Endothelial cell of umbilical vein (primary cell): ENCODE results near the gene HCN1. TPM values are rescaled to one million over a fixed set of nuclear protein-coding genes. Genes with fewer than 3 reads are reported as not detected.

Experiments used
- BruUV-seq: library from RNA; stranded (reverse); fragments of 400-500 nt; replicated peaks from 2 replicates; lab custom pipeline; 2021; lab: Mats Ljungman, UMichigan
- CTCF ChIA-PET: fragments of 300-600, 350-600 bp; sonication (Branson Sonifier 250); formaldehyde crosslinking; loops from one replicate; lab custom pipeline; 2021; ENCODE audit warnings: antibody characterized with exemption, inconsistent platforms; lab: Charles Lee
- POLR2A ChIA-PET: fragments of 300-600, 350-600 bp; sonication (Branson Sonifier 250); formaldehyde crosslinking; loops from one replicate; lab custom pipeline; 2021; ENCODE audit warnings: antibody characterized with exemption, inconsistent platforms; lab: Charles Lee
- DNase-seq: peaks from one replicate; pipeline ENCODE4 v3.0.0-alpha.2; 2011; ENCODE audit warnings: low read depth, low spot score
- FAIRE-seq: peaks from 2 replicates; lab custom pipeline; 2011; peaks lifted over from hg19 to GRCh38; lab: Jason Lieb, UNC
- H2AFZ ChIP-seq: 2 replicates; pipeline ENCODE4 v1.6.0; 2012; ENCODE audit warnings: low read depth, low read length, control low read depth, inconsistent platforms
- H3K27ac ChIP-seq: 2 replicates; pipeline ENCODE4 v1.5.1; 2011; ENCODE audit warnings: low read depth, mild to moderate bottlenecking, control low read depth, low read length, moderate library complexity; ENCODE audit not compliant: insufficient read depth
- H3K27me3 ChIP-seq, 2 experiments: 2 replicates each; pipeline versions ENCODE4 v1.6.0 to v1.6.1; 2011; ENCODE audit warnings: low read length in 2 of 2, mixed read lengths in 1 of 2; ENCODE audit not compliant: control insufficient read depth in 2 of 2, insufficient read depth in 2 of 2
- H3K36me3 ChIP-seq, 2 experiments: 2 replicates in 1 of 2; 3 replicates in 1 of 2; pipeline ENCODE4 v1.5.1; 2011; ENCODE audit warnings: low read length in 2 of 2, mild to moderate bottlenecking in 1 of 2, moderate library complexity in 1 of 2; ENCODE audit not compliant: control insufficient read depth in 2 of 2, insufficient read depth in 2 of 2; ENCODE audit errors: extremely low read depth in 1 of 2
- H3K4me1 ChIP-seq: 3 replicates; pipeline ENCODE4 v1.5.1; 2011; ENCODE audit warnings: mild to moderate bottlenecking, low read length; ENCODE audit not compliant: control insufficient read depth, insufficient read depth; ENCODE audit errors: extremely low read depth
- H3K4me2 ChIP-seq: 2 replicates; pipeline ENCODE4 v1.6.1; 2011; ENCODE audit warnings: low read length, control low read depth, mixed read lengths; ENCODE audit not compliant: insufficient read depth
- H3K4me3 ChIP-seq, 3 experiments: fragments of 200-600 bp in 1 of 3; sonication (generic), shearing (Covaris generic) in 1 of 3; replicated peaks in 1 of 3; 2 replicates each; pipeline ENCODE4 v1.5.1; 2011 to 2016; ENCODE audit warnings: control low read depth in 3 of 3, low read length in 3 of 3, mild to moderate bottlenecking in 2 of 3, inconsistent platforms in 1 of 3, low read depth in 1 of 3, moderate library complexity in 1 of 3; ENCODE audit not compliant: insufficient read depth in 1 of 3
- H3K79me2 ChIP-seq: 2 replicates; pipeline ENCODE4 v1.6.0; 2012; ENCODE audit warnings: low read length, inconsistent platforms; ENCODE audit not compliant: control insufficient read depth, insufficient read depth
- H3K9ac ChIP-seq: replicated peaks from 2 replicates; pipeline ENCODE3; 2011; ENCODE audit warnings: low read length, control low read depth; ENCODE audit not compliant: insufficient read depth; ENCODE audit errors: extremely low read depth
- H3K9me1 ChIP-seq: replicated peaks from 3 replicates; pipeline ENCODE4 v1.6.0; 2011; ENCODE audit warnings: mild to moderate bottlenecking, low read length; ENCODE audit not compliant: control insufficient read depth, insufficient read depth; ENCODE audit errors: extremely low read depth
- H3K9me3 ChIP-seq: replicated peaks from 2 replicates; pipeline ENCODE4 v1.5.1; 2012; ENCODE audit warnings: low read length, inconsistent platforms; ENCODE audit not compliant: control insufficient read depth, insufficient read depth
- H4K20me1 ChIP-seq: replicated peaks from 2 replicates; pipeline ENCODE3; 2011; ENCODE audit warnings: mild to moderate bottlenecking, low read length; ENCODE audit not compliant: control insufficient read depth, insufficient read depth; ENCODE audit errors: extremely low read depth
- EZH2 ChIP-seq: IDR thresholded peaks from 2 replicates; pipeline ENCODE4 v1.6.1; 2012; ENCODE audit warnings: borderline replicate concordance, low read depth, mild to moderate bottlenecking, moderate library complexity, low read length, inconsistent platforms; ENCODE audit not compliant: severe bottlenecking
- FOS ChIP-seq: IDR thresholded peaks from 2 replicates; pipeline ENCODE4 v1.6.1; 2011; ENCODE audit warnings: mild to moderate bottlenecking, low read length, moderate library complexity, borderline replicate concordance; ENCODE audit not compliant: insufficient read depth
- GATA2 ChIP-seq: IDR thresholded peaks from 2 replicates; pipeline ENCODE4 v1.7.0; 2011; ENCODE audit warnings: low read depth, mild to moderate bottlenecking, moderate library complexity, mixed read lengths, low read length; ENCODE audit not compliant: insufficient read length, insufficient read depth
- JUN ChIP-seq: IDR thresholded peaks from 2 replicates; pipeline ENCODE4 v1.6.1; 2011; ENCODE audit warnings: borderline replicate concordance, low read depth; ENCODE audit not compliant: insufficient read length, insufficient read depth
- MAX ChIP-seq: IDR thresholded peaks from 2 replicates; pipeline ENCODE4 v1.6.1; 2011; ENCODE audit not compliant: insufficient read depth, insufficient read length
- MYC ChIP-seq: IDR thresholded peaks from one replicate; pipeline ENCODE4 v1.6.1; 2011; ENCODE audit warnings: mild to moderate bottlenecking, low read depth, low read length
- POLR2A ChIP-seq: IDR thresholded peaks from 2 replicates; pipeline ENCODE4 v1.6.1; 2012; ENCODE audit warnings: low read depth, mild to moderate bottlenecking, control low read depth, low read length
- POLR2AphosphoS5 ChIP-seq: IDR thresholded peaks from 2 replicates; pipeline ENCODE4 v1.6.1; 2012; ENCODE audit warnings: low read depth, mild to moderate bottlenecking, control low read depth, low read length, moderate library complexity; ENCODE audit not compliant: insufficient read depth
- dilution Hi-C: fragments of 300-500 bp; cut with MboI; formaldehyde crosslinking; loops from one replicate; pipeline ENCODE4 v1.15.0; 2019; ENCODE audit warnings: low sequenced_read_pairs; ENCODE audit not compliant: extremely low pct_ligation_motif_present
- intact Hi-C: fragments of 100-400 bp; cut with micrococcal nuclease; formaldehyde crosslinking; loops from one replicate; pipeline ENCODE4 v1.10.0; 2022
- polyA plus RNA-seq, 4 experiments: library from polyadenylated mRNA; depleted of rRNA in 3 of 4; stranded (reverse) in 3 of 4; unstranded in 1 of 4; fragments of >200 nt; gene quantifications; 2 replicates each; pipeline versions ENCODE4 v1.2.1 to v1.2.3, GENCODE V29; 2011 to 2012; ENCODE audit warnings: missing spikeins in 1 of 4
- total RNA-seq: library from RNA; stranded (reverse); gene quantifications from 2 replicates; pipeline ENCODE4 v1.2.3, GENCODE V29; 2021
- TF ChIP-seq, protein P1 (sequence below), 2 donors: IDR thresholded peaks; 1 replicate in 1 of 2; 2 replicates in 1 of 2; pipeline ENCODE4 v1.5.1; 2011; ENCODE audit warnings: low read length in 2 of 2, mild to moderate bottlenecking in 2 of 2, moderate library complexity in 2 of 2, control low read depth in 1 of 2, inconsistent platforms in 1 of 2, low read depth in 1 of 2; ENCODE audit not compliant: insufficient read depth in 1 of 2; ENCODE audit errors: extremely low read depth in 1 of 2

Gene HCN1
- total and polyA plus RNA-seq, 2 donors (not counting 3 experiments of a cell fraction or from before 2014, with no cell fraction given), result not detected

GRCh38 chr5:45383985-45384384 lies 312.2 kb downstream of the HCN1 start:
- no TSS peak for BruUV-seq
- TF ChIP-seq MYC (no peak), POLR2A (no peak), FOS (no peak), GATA2 (no peak), EZH2 (no peak), MAX (no peak), POLR2AphosphoS5 (no peak), JUN (no peak)
- TF ChIP-seq, protein P1, sequence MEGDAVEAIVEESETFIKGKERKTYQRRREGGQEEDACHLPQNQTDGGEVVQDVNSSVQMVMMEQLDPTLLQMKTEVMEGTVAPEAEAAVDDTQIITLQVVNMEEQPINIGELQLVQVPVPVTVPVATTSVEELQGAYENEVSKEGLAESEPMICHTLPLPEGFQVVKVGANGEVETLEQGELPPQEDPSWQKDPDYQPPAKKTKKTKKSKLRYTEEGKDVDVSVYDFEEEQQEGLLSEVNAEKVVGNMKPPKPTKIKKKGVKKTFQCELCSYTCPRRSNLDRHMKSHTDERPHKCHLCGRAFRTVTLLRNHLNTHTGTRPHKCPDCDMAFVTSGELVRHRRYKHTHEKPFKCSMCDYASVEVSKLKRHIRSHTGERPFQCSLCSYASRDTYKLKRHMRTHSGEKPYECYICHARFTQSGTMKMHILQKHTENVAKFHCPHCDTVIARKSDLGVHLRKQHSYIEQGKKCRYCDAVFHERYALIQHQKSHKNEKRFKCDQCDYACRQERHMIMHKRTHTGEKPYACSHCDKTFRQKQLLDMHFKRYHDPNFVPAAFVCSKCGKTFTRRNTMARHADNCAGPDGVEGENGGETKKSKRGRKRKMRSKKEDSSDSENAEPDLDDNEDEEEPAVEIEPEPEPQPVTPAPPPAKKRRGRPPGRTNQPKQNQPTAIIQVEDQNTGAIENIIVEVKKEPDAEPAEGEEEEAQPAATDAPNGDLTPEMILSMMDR (IDR thresholded peaks at IDR 0.05; ENCODE audit: extremely low read depth in 1 of 2, insufficient read depth in 1 of 2, low read depth in 1 of 2, low read length in 2 of 2), result no peak
- Histone ChIP-seq H3K9ac (no peak overlapping the region), H3K36me3 (no peaks in the 10 kb centered on the region), H3K79me2 (no peaks in the 10 kb centered on the region), H3K9me3 (no peaks in the 10 kb centered on the region), H2AFZ (no peak overlapping the region), H3K4me3 (no peak overlapping the region), H3K9me1 (no peaks in the 10 kb centered on the region), H3K27me3 (no peaks in the 10 kb centered on the region), H3K27ac (no peak overlapping the region), H3K4me1 (peaks cover 29% of the 10 kb centered on the region), H3K4me2 (no peak overlapping the region), H4K20me1 (no peaks in the 10 kb centered on the region)
- intact Hi-C loops, result no loop called here
- peak; percentile 31 for FAIRE-seq
- DNase-seq, result peak; percentile 35
- dilution Hi-C loops, result no loop called here
- POLR2A ChIA-PET, result no interaction called here
- CTCF ChIA-PET, result interaction anchor here (3.1 kb wide), 1 partner anchor 18 kb away, joined by 8 read pairs; no protein-coding TSS in a partner anchor
